Neural progenitor cell (in vitro differentiated cells): ENCODE results near the gene SBF2. TPM values are rescaled to one million over a fixed set of nuclear protein-coding genes. Genes with fewer than 3 reads are reported as not detected.
"Not testable (repeated sequence)": the region's sequence is repeated elsewhere in the genome, so short reads cannot be mapped to it uniquely, and the experiment has no call there.

ENCODE experiments used
- DNase-seq: peaks from one replicate; pipeline ENCODE4 v3.0.0-alpha.2; 2016; ENCODE audit warnings: low spot score
- H2AFZ ChIP-seq: fragments of 200-600 bp; sonication (generic); replicated peaks from 2 replicates; pipeline ENCODE4 v1.6.1; 2016; ENCODE audit warnings: antibody characterized with exemption
- H3F3A ChIP-seq: fragments of 200-600 bp; sonication (generic); 2 replicates; pipeline ENCODE4 v1.6.1; 2016; ENCODE audit warnings: antibody characterized with exemption, low read depth
- H3K27ac ChIP-seq: fragments of 200-600 bp; sonication (generic); 2 replicates; pipeline ENCODE4 v1.5.1; 2016; ENCODE audit warnings: mild to moderate bottlenecking
- H3K27me3 ChIP-seq: fragments of 200-600 bp; sonication (generic); 2 replicates; pipeline ENCODE4 v1.6.1; 2016; ENCODE audit warnings: mild to moderate bottlenecking, moderate library complexity
- H3K36me3 ChIP-seq: fragments of 200-600 bp; sonication (generic); 2 replicates; pipeline ENCODE4 v1.5.1; 2016
- H3K4me1 ChIP-seq: fragments of 200-600 bp; sonication (generic); 2 replicates; pipeline ENCODE4 v1.6.1; 2016; ENCODE audit warnings: mixed run types
- H3K4me2 ChIP-seq: fragments of 200-600 bp; sonication (generic); 2 replicates; pipeline ENCODE4 v1.6.1; 2016
- H3K4me3 ChIP-seq: fragments of 200-600 bp; sonication (generic); 2 replicates; pipeline ENCODE4 v1.5.1; 2016
- H3K79me2 ChIP-seq: fragments of 200-600 bp; sonication (generic); 2 replicates; pipeline ENCODE4 v1.6.1; 2016; ENCODE audit warnings: low read depth
- H3K9ac ChIP-seq: fragments of 200-600 bp; sonication (generic); 2 replicates; pipeline ENCODE4 v1.6.1; 2016
- H3K9me3 ChIP-seq: fragments of 200-600 bp; sonication (generic); 2 replicates; pipeline ENCODE4 v1.5.1; 2016; ENCODE audit warnings: low read depth
- H4K20me1 ChIP-seq: fragments of 200-600 bp; sonication (generic); 2 replicates; pipeline ENCODE4 v1.6.1; 2016; ENCODE audit warnings: low read depth
- H3K27ac Mint-ChIP-seq: 3 replicates; pipeline ENCODE4 v1.8.0; 2021; ENCODE audit warnings: mixed read lengths
- H3K27me3 Mint-ChIP-seq: 2 replicates; pipeline ENCODE4 v1.8.0; 2022; ENCODE audit warnings: low read depth, mild to moderate bottlenecking, inconsistent platforms, moderate library complexity, mixed read lengths; ENCODE audit not compliant: insufficient read depth
- H3K36me3 Mint-ChIP-seq: 3 replicates; pipeline ENCODE4 v1.8.0; 2021; ENCODE audit warnings: mixed read lengths
- H3K4me1 Mint-ChIP-seq: 3 replicates; pipeline ENCODE4 v1.8.0; 2021; ENCODE audit warnings: mixed read lengths
- H3K4me3 Mint-ChIP-seq: 3 replicates; pipeline ENCODE4 v1.8.0; 2021; ENCODE audit warnings: mild to moderate bottlenecking, moderate library complexity, mixed read lengths
- H3K9me3 Mint-ChIP-seq: 3 replicates; pipeline ENCODE4 v1.8.0; 2020; ENCODE audit warnings: mixed read lengths
- EZH2 ChIP-seq: fragments of 200-600 bp; sonication (generic); IDR thresholded peaks from 2 replicates; pipeline ENCODE4 v1.6.1; 2017; ENCODE audit warnings: antibody characterized with exemption, mild to moderate bottlenecking, moderate library complexity
- EZH2phosphoT487 ChIP-seq: fragments of 200-600 bp; sonication (generic); IDR thresholded peaks from 2 replicates; pipeline ENCODE4 v1.6.1; 2017; ENCODE audit warnings: antibody characterized with exemption
- total RNA-seq: library from RNA; depleted of rRNA; stranded (reverse); fragments of >200 nt; gene quantifications from 2 replicates; pipeline ENCODE4 v1.2.3, GENCODE V29; 2015; ENCODE audit warnings: low replicate concordance
- TF ChIP-seq, protein P1 (sequence below): fragments of 200-600 bp; sonication (generic); IDR thresholded peaks from 2 replicates; pipeline ENCODE4 v1.5.1; 2017; ENCODE audit warnings: antibody characterized with exemption, mild to moderate bottlenecking

SBF2 gene
- total RNA-seq, 1 donor from 2014 or later, result 48.2 TPM

DNA sequence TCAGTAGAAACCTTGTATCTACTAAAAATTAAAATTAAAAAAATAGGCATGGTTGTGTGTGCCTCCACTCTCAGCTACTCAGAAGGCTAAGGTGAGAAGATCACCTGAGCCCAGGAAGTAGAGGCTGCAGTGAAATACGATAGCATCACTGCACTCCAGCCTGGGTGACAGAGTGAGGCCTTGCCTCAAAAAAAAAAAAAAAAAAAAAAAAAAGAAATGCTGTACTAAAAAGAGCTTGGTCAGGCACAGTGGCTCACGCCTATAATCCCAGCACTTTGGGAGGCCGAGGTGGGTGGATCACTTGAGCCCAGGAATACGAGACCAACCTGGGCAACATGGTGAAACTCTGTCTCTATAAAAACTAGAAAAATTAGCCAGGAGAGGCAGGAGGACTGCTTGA is 36.5 kb downstream of the SBF2 start:
- Mint-ChIP-seq H3K4me1 (no peaks in the 10 kb centered on the region), H3K27me3 (no peaks in the 10 kb centered on the region), H3K27ac (no peak overlapping the region), H3K9me3 (no peaks in the 10 kb centered on the region), H3K4me3 (no peak overlapping the region), H3K36me3 (peaks cover 1% of the 10 kb centered on the region)
- Histone ChIP-seq H3K4me1 (no peaks in the 10 kb centered on the region), H3K27ac (no peak overlapping the region), H2AFZ (no peak overlapping the region), H4K20me1 (peaks cover 9% of the 10 kb centered on the region), H3K9me3 (no peaks in the 10 kb centered on the region), H3F3A (no peaks in the 10 kb centered on the region), H3K4me2 (no peak overlapping the region), H3K4me3 (no peak overlapping the region), H3K79me2 (peaks cover 14% of the 10 kb centered on the region), H3K27me3 (no peaks in the 10 kb centered on the region), H3K9ac (no peak overlapping the region), H3K36me3 (no peaks in the 10 kb centered on the region)
- DNase-seq, result no peak
- TF ChIP-seq, protein P1, sequence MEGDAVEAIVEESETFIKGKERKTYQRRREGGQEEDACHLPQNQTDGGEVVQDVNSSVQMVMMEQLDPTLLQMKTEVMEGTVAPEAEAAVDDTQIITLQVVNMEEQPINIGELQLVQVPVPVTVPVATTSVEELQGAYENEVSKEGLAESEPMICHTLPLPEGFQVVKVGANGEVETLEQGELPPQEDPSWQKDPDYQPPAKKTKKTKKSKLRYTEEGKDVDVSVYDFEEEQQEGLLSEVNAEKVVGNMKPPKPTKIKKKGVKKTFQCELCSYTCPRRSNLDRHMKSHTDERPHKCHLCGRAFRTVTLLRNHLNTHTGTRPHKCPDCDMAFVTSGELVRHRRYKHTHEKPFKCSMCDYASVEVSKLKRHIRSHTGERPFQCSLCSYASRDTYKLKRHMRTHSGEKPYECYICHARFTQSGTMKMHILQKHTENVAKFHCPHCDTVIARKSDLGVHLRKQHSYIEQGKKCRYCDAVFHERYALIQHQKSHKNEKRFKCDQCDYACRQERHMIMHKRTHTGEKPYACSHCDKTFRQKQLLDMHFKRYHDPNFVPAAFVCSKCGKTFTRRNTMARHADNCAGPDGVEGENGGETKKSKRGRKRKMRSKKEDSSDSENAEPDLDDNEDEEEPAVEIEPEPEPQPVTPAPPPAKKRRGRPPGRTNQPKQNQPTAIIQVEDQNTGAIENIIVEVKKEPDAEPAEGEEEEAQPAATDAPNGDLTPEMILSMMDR, result no peak
- no peak for TF ChIP-seq EZH2phosphoT487
- TF ChIP-seq EZH2, result no peak

DNA sequence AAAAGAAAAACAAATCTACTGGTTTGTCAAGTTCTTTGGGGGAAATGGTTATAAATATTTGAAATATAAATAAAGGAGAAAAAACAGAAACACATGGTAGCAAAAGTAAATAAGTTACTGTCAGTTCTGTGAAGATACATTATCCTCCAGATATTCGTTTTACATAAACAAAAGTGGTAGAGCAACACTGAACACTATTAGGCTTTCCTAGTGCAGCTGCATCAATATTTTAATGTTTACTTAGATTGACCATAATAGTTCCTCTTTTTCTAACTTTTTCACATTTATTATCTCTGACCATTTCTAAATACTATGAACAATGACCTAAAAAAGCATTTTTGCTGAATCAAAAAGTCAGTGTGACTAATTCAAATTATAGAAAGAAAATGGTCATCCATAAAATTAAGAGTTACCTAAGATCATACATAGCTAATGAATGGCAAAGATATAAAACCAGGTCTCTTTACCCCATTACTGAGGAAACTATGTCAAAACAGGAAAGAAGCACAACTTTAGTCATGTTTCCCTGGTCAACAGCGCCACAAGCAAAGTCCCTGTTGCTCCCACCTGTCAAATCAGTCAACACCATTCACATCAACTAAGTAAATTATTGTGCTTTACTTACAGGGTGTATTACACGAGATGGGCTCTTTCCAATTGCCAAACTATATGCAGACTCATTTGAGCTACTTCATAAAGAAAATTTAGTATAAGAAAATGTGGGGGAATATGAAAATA is 38.5 kb downstream of the SBF2 start:
- no peak for DNase-seq
- no peak overlapping the region for H3K27ac Mint-ChIP-seq
- Histone ChIP-seq H3K9me3 (no peaks in the 10 kb centered on the region), H3F3A (no peaks in the 10 kb centered on the region), H3K4me3 (no peak overlapping the region), H4K20me1 (peaks cover 7% of the 10 kb centered on the region), H3K27me3 (no peaks in the 10 kb centered on the region), H3K9ac (no peak overlapping the region), H3K36me3 (no peaks in the 10 kb centered on the region), H3K4me1 (no peaks in the 10 kb centered on the region), H3K4me2 (no peak overlapping the region), H3K79me2 (peaks cover 14% of the 10 kb centered on the region), H2AFZ (no peak overlapping the region), H3K27ac (no peak overlapping the region)
- no peaks in the 10 kb centered on the region for H3K27me3 Mint-ChIP-seq
- H3K4me1 Mint-ChIP-seq, result no peaks in the 10 kb centered on the region
- TF ChIP-seq EZH2, result no peak
- TF ChIP-seq, protein P1, result no peak
- no peak for TF ChIP-seq EZH2phosphoT487
- no peak overlapping the region for H3K4me3 Mint-ChIP-seq
- H3K9me3 Mint-ChIP-seq, result no peaks in the 10 kb centered on the region
- peaks cover 1% of the 10 kb centered on the region for H3K36me3 Mint-ChIP-seq

DNA sequence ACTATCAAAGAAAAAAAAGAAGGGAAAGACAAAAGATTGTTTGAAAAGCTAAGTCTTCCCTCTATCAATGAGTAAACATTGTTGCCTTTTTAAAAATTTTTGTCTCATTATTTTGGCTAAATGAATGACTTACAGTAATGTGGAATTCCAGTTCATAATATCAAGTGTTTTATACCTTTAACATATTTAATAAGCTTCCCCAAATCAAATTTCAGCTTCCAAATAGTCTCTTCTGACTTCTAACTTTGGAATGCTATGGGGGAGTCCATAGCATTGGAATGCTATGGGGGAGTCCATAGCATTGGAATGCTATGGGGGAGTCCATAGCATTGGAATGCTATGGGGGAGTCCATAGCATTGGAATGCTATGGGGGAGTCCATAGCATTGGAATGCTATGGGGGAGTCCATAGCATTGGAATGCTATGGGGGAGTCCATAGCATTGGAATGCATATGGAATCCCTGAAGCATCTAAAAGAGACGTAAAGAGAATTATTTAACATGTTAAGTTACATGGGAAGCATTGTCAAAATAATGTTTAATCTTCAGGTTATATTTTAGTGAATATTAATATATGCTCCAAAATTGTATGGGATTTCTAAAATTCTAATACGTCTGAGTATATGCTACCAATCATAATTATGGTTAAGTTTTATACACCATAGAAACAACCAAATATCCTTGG is 44.4 kb downstream of the SBF2 start:
- H3K4me3 Mint-ChIP-seq, H3K79me2 ChIP-seq, H3K27ac Mint-ChIP-seq: not testable (repeated sequence)

DNA sequence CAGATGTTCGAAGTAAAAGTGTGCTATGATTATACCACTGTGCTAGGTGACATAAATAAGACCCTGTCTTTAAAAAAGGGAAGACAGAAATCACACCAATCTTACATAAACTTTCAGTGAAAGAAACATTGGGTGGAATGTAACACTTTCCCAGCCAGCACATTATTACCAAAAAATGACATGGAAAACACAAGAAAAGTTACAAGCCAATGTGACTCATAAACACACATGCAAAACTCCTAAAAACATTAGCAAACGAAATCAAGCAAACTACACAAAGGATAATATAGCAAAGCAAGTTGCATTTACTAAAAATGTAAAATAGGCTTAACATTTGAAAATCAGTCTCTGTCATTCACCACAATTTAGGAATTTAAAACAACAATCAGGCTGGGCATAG is 47.0 kb downstream of the SBF2 start:
- H2AFZ ChIP-seq, result no peak overlapping the region
- no peaks in the 10 kb centered on the region for H4K20me1 ChIP-seq
- no peaks in the 10 kb centered on the region for H3K36me3 ChIP-seq
- H3K4me1 ChIP-seq, result no peaks in the 10 kb centered on the region
- Mint-ChIP-seq H3K4me3 (no peak overlapping the region), H3K9me3 (peaks cover 25% of the 10 kb centered on the region), H3K27ac (no peak overlapping the region), H3K27me3 (no peaks in the 10 kb centered on the region), H3K36me3 (peaks cover 34% of the 10 kb centered on the region), H3K4me1 (no peaks in the 10 kb centered on the region)
- no peak overlapping the region for H3K9ac ChIP-seq
- peaks cover under 1% of the 10 kb centered on the region for H3K79me2 ChIP-seq
- no peak for DNase-seq
- H3K4me3 ChIP-seq, result no peak overlapping the region
- H3K4me2 ChIP-seq, result no peak overlapping the region
- H3K27me3 ChIP-seq, result no peaks in the 10 kb centered on the region
- no peaks in the 10 kb centered on the region for H3F3A ChIP-seq
- no peak overlapping the region for H3K27ac ChIP-seq
- TF ChIP-seq, protein P1, result no peak
- TF ChIP-seq EZH2phosphoT487, result no peak
- no peak for TF ChIP-seq EZH2
- H3K9me3 ChIP-seq, result no peaks in the 10 kb centered on the region

More for the DNA sequence above, 44.4 kb downstream of the SBF2 start:
- H3K4me2 ChIP-seq, DNase-seq, H3K4me1 Mint-ChIP-seq, H3K36me3 ChIP-seq, H3K9me3 ChIP-seq, H3K9ac ChIP-seq, H3K27me3 Mint-ChIP-seq, H4K20me1 ChIP-seq, H3K4me1 ChIP-seq, H3K27ac ChIP-seq, H3K4me3 ChIP-seq, H3K27me3 ChIP-seq, H2AFZ ChIP-seq, H3F3A ChIP-seq: not testable (repeated sequence)
- H3K9me3 Mint-ChIP-seq, result peaks cover 13% of the 10 kb centered on the region
- peaks cover 21% of the 10 kb centered on the region for H3K36me3 Mint-ChIP-seq
